Measurements from ENCODE around the gene DLGAP4. TPM values are rescaled to one million over a fixed set of nuclear protein-coding genes. Genes with fewer than 3 reads are reported as not detected.

The DLGAP4 gene
- total and polyA plus RNA-seq, 2 of the 13 experiments (the other 11 are each of a cell fraction or from before 2014, with no cell fraction given), result 15.2 to 26.7 TPM

GRCh38 chr20:36507746-36508145, 201.6 kb downstream of the DLGAP4 start (continued):
- 0 out of 2 replicates have a peak, but pooled peaks have one; percentile 35 for TF ChIP-seq PAWR (CRISPR knock-in tag; IDR thresholded peaks at IDR 0.05; ENCODE audit: borderline replicate concordance)

GRCh38 chr20:36519012-36519719, 213.0 kb downstream of the DLGAP4 start:
- 98% methylated on average over 17 of the region's 17 CpGs for WGBS (ENCODE audit: low lambda C conversion rate)
- Histone ChIP-seq H3K36me3 (replicated peaks in 1 of 2; ENCODE audit: control insufficient read depth in 1 of 2, insufficient read depth in 2 of 2, low read length in 2 of 2) (peaks cover 24 to 74% of the 10 kb centered on the region in 2 experiments), H3K4me1 (ENCODE audit: insufficient read depth, low read length) (no peaks in the 10 kb centered on the region), H4K20me1 (ENCODE audit: insufficient read depth, low read length) (no peaks in the 10 kb centered on the region), H2AFZ (ENCODE audit: low read length) (no peak overlapping the region), H3K27ac (ENCODE audit: extremely low read length, insufficient read depth, low read length) (no peak overlapping the region), H3K27me3 (ENCODE audit: control insufficient read depth in 1 of 2, insufficient read depth in 2 of 2, low read length in 2 of 2) (no peaks in the 10 kb centered on the region), H3K9me3 (ENCODE audit: low read length) (no peaks in the 10 kb centered on the region), H3K79me2 (ENCODE audit: insufficient read depth, low read length) (no peaks in the 10 kb centered on the region), H3K4me3 (replicated peaks in 1 of 3; ENCODE audit: insufficient read depth in 1 of 3, low read depth in 2 of 3, low read length in 3 of 3) (no peak overlapping the region), H3K4me2 (ENCODE audit: low read depth, low read length) (no peak overlapping the region), H3K9ac (ENCODE audit: insufficient read depth, low read depth, low read length) (no peak overlapping the region)
- TF ChIP-seq PCBP2 (optimal IDR thresholded peaks at IDR 0.05; ENCODE audit: low read depth, low read length, poor library complexity, severe bottlenecking), result no peak
- no peak for TF ChIP-seq ZNF713 (CRISPR knock-in tag; IDR thresholded peaks at IDR 0.05)
- no peak for TF ChIP-seq ZNF550 (CRISPR knock-in tag; IDR thresholded peaks at IDR 0.05; ENCODE audit: borderline replicate concordance)
- TF ChIP-seq HOXA3 (CRISPR knock-in tag; IDR thresholded peaks at IDR 0.05), result 0 out of 2 replicates have a peak, but pooled peaks have one; percentile 14
- TF ChIP-seq KAT2B (IDR thresholded peaks at IDR 0.05; ENCODE audit: borderline replicate concordance, low read depth, low read length), result no peak
- TF ChIP-seq GLI4 (CRISPR knock-in tag; IDR thresholded peaks at IDR 0.05; ENCODE audit: borderline replicate concordance), result no peak
- TF ChIP-seq ATF2 (CRISPR knock-in tag; IDR thresholded peaks at IDR 0.05), result no peak
- TF ChIP-seq ZNF264 (CRISPR knock-in tag; IDR thresholded peaks at IDR 0.05), result no peak
- CTCF ChIA-PET (ENCODE audit: low intra/inter-chr PET ratio, low total read pairs), result no interaction called here
- FAIRE-seq, result no peak
- ATAC-seq, result no peak
- BruUV-seq (replicated peaks), result no TSS peak
- POLR2A ChIA-PET, result interaction anchor here (1.4 kb wide), 1 partner anchor 565 kb away, joined by 3 read pairs; the partner anchor contains the start of gene SCAND1
- DNase-seq (ENCODE audit: low spot score), result no peak
- in situ Hi-C loops (cut with HindIII; ENCODE audit: extremely low pct_ligation_motif_present, low pct_unique_long_range_greater_than_20kb), result no loop called here
- intact Hi-C loops (cut with micrococcal nuclease; ENCODE audit: unreplicated experiment), result no loop called here

Data from HepG2 (cell line).